Calu3 (cell line): ENCODE results near the gene ACKR3. TPM values are rescaled to one million over a fixed set of nuclear protein-coding genes. Genes with fewer than 3 reads are reported as not detected.

Experiments
- BruUV-seq: library from RNA; stranded (reverse); fragments of 400-500 nt; replicated peaks from 2 replicates; lab custom pipeline; 2021; lab: Mats Ljungman, UMichigan
- CTCF ChIA-PET: fragments of 300-600 bp; sonication (Branson Sonifier 250); formaldehyde crosslinking; loops from one replicate; lab custom pipeline; 2022; ENCODE audit warnings: antibody characterized with exemption; lab: Charles Lee
- DNase-seq: peaks from one replicate; pipeline ENCODE4 v3.0.0; 2022
- H3K27ac Mint-ChIP-seq: one replicate; pipeline ENCODE4 v1.8.0; 2022; ENCODE audit warnings: mixed read lengths; ENCODE audit not compliant: unreplicated experiment
- H3K27me3 Mint-ChIP-seq: one replicate; pipeline ENCODE4 v1.8.0; 2022; ENCODE audit warnings: mixed read lengths; ENCODE audit not compliant: unreplicated experiment
- H3K36me3 Mint-ChIP-seq: one replicate; pipeline ENCODE4 v1.8.0; 2022; ENCODE audit warnings: mild to moderate bottlenecking, moderate library complexity, mixed read lengths; ENCODE audit not compliant: insufficient read depth, unreplicated experiment
- H3K4me1 Mint-ChIP-seq: one replicate; pipeline ENCODE4 v1.8.0; 2022; ENCODE audit warnings: mild to moderate bottlenecking, low read depth, mixed read lengths; ENCODE audit not compliant: unreplicated experiment
- H3K4me3 Mint-ChIP-seq: one replicate; pipeline ENCODE4 v1.8.0; 2022; ENCODE audit warnings: mild to moderate bottlenecking, low read depth, moderate library complexity, mixed read lengths; ENCODE audit not compliant: unreplicated experiment
- H3K9me3 Mint-ChIP-seq: one replicate; pipeline ENCODE4 v1.8.0; 2022; ENCODE audit warnings: low read depth, mixed read lengths; ENCODE audit not compliant: unreplicated experiment
- intact Hi-C: fragments of 100-400 bp; cut with micrococcal nuclease; formaldehyde crosslinking; loops from one replicate; pipeline ENCODE4 v1.10.0; 2022; ENCODE audit not compliant: unreplicated experiment
- total RNA-seq: library from RNA; stranded (reverse); gene quantifications from 2 replicates; pipeline ENCODE4 v1.2.3, GENCODE V29; 2022
- TF ChIP-seq, protein P1 (sequence below): fragments of 200-600 bp; IDR thresholded peaks from one replicate; pipeline ENCODE4 v1.8.0; 2022; ENCODE audit warnings: antibody characterized with exemption; ENCODE audit not compliant: unreplicated experiment

The ACKR3 gene
- total RNA-seq, 1 experiment from 2014 or later: 8.8 TPM

DNA sequence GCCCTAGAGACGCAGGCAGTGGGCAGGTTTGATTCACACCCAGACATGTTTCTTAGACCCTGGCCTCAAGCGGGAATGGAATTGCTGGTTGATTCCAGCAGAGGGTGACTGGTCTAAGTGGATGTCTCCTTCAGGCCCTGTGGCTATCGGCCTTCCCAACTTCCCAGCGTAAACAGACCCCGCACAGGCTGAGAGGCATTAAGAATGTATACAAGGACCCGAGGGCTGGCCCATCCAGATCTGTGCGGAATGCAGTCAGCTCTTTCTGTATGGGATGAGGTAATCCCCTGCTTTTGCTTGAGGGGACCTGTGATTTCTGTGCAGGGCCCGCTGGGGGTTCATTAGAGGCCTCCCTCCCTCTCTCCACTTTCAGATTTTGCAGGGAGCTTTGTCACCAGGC is 6.5 kb downstream of the ACKR3 start:
- no TSS peak for BruUV-seq
- Mint-ChIP-seq H3K27me3 (no peaks in the 10 kb centered on the region), H3K4me3 (no peak overlapping the region), H3K9me3 (peaks cover 2% of the 10 kb centered on the region), H3K27ac (no peak overlapping the region), H3K4me1 (no peaks in the 10 kb centered on the region), H3K36me3 (no peaks in the 10 kb centered on the region)
- intact Hi-C loops: no loop called here
- CTCF ChIA-PET: no interaction called here
- DNase-seq: no peak
- TF ChIP-seq, protein P1, sequence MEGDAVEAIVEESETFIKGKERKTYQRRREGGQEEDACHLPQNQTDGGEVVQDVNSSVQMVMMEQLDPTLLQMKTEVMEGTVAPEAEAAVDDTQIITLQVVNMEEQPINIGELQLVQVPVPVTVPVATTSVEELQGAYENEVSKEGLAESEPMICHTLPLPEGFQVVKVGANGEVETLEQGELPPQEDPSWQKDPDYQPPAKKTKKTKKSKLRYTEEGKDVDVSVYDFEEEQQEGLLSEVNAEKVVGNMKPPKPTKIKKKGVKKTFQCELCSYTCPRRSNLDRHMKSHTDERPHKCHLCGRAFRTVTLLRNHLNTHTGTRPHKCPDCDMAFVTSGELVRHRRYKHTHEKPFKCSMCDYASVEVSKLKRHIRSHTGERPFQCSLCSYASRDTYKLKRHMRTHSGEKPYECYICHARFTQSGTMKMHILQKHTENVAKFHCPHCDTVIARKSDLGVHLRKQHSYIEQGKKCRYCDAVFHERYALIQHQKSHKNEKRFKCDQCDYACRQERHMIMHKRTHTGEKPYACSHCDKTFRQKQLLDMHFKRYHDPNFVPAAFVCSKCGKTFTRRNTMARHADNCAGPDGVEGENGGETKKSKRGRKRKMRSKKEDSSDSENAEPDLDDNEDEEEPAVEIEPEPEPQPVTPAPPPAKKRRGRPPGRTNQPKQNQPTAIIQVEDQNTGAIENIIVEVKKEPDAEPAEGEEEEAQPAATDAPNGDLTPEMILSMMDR: no peak

DNA sequence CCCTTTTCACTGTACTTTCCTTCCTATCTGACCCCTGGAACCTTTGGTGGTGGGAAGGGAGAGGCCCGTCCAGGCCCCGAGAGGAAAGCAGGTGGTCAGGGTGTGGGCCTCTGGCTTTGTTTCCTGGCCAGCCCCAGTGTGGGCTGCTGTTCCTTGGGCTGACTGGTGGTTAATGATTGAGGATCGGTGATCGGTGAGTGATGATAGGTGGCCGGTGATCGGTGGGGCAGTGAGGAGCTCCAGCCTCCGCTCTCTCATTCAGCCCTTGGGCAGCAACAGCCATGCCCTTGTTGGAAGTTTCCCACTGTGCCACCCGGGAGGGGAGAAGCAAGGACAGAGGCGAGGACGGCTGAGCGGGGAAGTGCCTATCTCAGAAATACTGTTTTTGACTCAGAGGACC is 7.3 kb downstream of the ACKR3 start:
- Mint-ChIP-seq H3K4me1 (no peaks in the 10 kb centered on the region), H3K4me3 (no peak overlapping the region), H3K27ac (no peak overlapping the region), H3K27me3 (no peaks in the 10 kb centered on the region), H3K9me3 (peaks cover 2% of the 10 kb centered on the region), H3K36me3 (no peaks in the 10 kb centered on the region)
- BruUV-seq: no TSS peak
- DNase-seq: no peak
- TF ChIP-seq, protein P1: no peak
- CTCF ChIA-PET: no interaction called here
- intact Hi-C loops: no loop called here

GRCh38 chr2:236577481-236578410 is 8.1 kb downstream of the ACKR3 start:
- no TSS peak for BruUV-seq
- Mint-ChIP-seq H3K27me3 (no peaks in the 10 kb centered on the region), H3K4me1 (no peaks in the 10 kb centered on the region), H3K36me3 (no peaks in the 10 kb centered on the region), H3K9me3 (peaks cover 2% of the 10 kb centered on the region), H3K27ac (no peak overlapping the region), H3K4me3 (no peak overlapping the region)
- intact Hi-C loops: no loop called here
- TF ChIP-seq, protein P1: no peak
- CTCF ChIA-PET: no interaction called here
- DNase-seq: no peak

- Mint-ChIP-seq H3K4me3 (no peak overlapping the region), H3K27ac (no peak overlapping the region), H3K4me1 (no peaks in the 10 kb centered on the region), H3K27me3 (no peaks in the 10 kb centered on the region), H3K36me3 (no peaks in the 10 kb centered on the region), H3K9me3 (peaks cover 2% of the 10 kb centered on the region)
- no peak for DNase-seq
- TF ChIP-seq, protein P1: no peak
- no TSS peak for BruUV-seq
- CTCF ChIA-PET: no interaction called here
- intact Hi-C loops: no loop called here
These were observed 8.8 kb downstream of the ACKR3 start for GRCh38 chr2:236578411-236578846.
